ENCODE results near the gene SMG5. TPM values are rescaled to one million over a fixed set of nuclear protein-coding genes. Genes with fewer than 3 reads are reported as not detected.
A peak's percentile ranks its signal among the peaks of the same experiment; 100 is the strongest.

The SMG5 gene
- total RNA-seq, 1 experiment from 2014 or later, result 126 TPM

DNA sequence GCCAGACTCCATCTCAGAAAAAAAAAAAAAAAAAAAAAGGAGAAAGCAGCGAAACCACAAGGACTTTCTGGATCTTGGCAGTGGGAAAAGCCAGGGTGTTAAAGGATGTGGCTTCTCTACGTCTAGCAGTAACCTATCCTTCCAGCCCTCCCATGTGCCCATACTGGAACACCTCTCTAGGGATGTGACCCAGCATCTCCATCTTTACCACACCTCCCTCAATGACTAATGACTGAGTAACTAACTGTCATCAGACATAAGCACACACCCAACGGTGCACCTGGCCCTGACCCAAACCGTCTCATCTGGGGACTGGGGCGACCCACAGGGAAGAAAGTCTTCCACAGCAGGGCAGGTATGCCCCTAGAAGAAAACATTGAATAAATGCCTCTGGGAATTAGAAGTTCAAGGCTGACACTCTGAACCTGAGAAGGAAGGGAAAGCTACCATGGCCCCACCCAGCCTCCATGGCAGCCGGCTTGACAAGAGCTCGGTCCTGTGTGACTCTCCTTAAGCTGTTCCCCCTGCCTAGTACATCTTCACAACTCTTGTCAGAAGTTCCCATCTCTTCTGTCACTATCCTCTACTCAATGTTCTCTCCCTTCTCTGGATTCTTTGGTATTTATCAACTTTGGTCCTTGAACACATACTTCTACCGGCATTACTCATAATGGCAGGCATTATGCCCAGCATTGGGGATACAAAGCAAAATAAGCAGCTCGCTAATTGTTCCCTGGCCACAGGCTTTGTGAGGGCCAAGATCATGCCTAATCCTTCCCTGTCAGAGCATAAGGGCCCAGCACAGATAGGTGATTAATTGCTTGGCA, 20.0 kb downstream of the SMG5 start:
- H3F3A ChIP-seq (ENCODE audit: low read length, unreplicated experiment), result peaks cover 12% of the 10 kb centered on the region
- peak overlapping the region; percentile 39 for H3K9ac ChIP-seq (ENCODE audit: low read length)
- intact Hi-C loops (cut with micrococcal nuclease), result loop anchor here (1.0 kb wide), 1 partner anchor 20 kb away; the partner anchor contains the start of gene SMG5
- peak; percentile 85 for ATAC-seq
- no TSS peak for BruUV-seq (replicated peaks)
- peak overlapping the region; percentile 16; the same call in 1 of the 2 replicates for H3K4me3 ChIP-seq (ENCODE audit: low read length)
- POLR2A ChIA-PET (ENCODE audit: unreplicated experiment), result interaction anchor here (1.0 kb wide), 1 partner anchor 20 kb away, joined by 3 read pairs; the partner anchor contains the start of gene SMG5
- H3K4me1 ChIP-seq (ENCODE audit: insufficient read depth, low read length), result peaks cover 25% of the 10 kb centered on the region
- peak overlapping the region; percentile 74 for H3K4me2 ChIP-seq (ENCODE audit: low read length)
- no peaks in the 10 kb centered on the region for H3K9me3 ChIP-seq (ENCODE audit: low read length)
- peak overlapping the region; percentile 91 for H3K27ac ChIP-seq (ENCODE audit: low read length)
- H3K27me3 ChIP-seq (ENCODE audit: low read length), result no peaks in the 10 kb centered on the region
- H3K9me2 ChIP-seq (replicated peaks; ENCODE audit: low read length), result no peaks in the 10 kb centered on the region
- TF ChIP-seq, protein P1, sequence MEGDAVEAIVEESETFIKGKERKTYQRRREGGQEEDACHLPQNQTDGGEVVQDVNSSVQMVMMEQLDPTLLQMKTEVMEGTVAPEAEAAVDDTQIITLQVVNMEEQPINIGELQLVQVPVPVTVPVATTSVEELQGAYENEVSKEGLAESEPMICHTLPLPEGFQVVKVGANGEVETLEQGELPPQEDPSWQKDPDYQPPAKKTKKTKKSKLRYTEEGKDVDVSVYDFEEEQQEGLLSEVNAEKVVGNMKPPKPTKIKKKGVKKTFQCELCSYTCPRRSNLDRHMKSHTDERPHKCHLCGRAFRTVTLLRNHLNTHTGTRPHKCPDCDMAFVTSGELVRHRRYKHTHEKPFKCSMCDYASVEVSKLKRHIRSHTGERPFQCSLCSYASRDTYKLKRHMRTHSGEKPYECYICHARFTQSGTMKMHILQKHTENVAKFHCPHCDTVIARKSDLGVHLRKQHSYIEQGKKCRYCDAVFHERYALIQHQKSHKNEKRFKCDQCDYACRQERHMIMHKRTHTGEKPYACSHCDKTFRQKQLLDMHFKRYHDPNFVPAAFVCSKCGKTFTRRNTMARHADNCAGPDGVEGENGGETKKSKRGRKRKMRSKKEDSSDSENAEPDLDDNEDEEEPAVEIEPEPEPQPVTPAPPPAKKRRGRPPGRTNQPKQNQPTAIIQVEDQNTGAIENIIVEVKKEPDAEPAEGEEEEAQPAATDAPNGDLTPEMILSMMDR (conservative IDR thresholded peaks at IDR 0.05; ENCODE audit: low read depth, low read length), result no peak
- TF ChIP-seq EZH2phosphoT487 (IDR thresholded peaks at IDR 0.05; ENCODE audit: borderline replicate concordance, low read length), result no peak
- TF ChIP-seq EZH2 (IDR thresholded peaks at IDR 0.05; ENCODE audit: low read length, unreplicated experiment), result no peak
- peak; percentile 98 for DNase-seq
- H4K20me1 ChIP-seq (ENCODE audit: low read length), result 0 out of 2 replicates have a peak, but pooled peaks cover 4% of the 10 kb centered on the region
- peaks cover 3% of the 10 kb centered on the region; the same call in 1 of the 2 replicates for H3K79me2 ChIP-seq (ENCODE audit: low read length)
- no peak overlapping the region for H2AFZ ChIP-seq (ENCODE audit: low read length)
- CTCF ChIA-PET, result no interaction called here
- H3K36me3 ChIP-seq (ENCODE audit: low read depth, low read length), result peaks cover 77% of the 10 kb centered on the region

DNA sequence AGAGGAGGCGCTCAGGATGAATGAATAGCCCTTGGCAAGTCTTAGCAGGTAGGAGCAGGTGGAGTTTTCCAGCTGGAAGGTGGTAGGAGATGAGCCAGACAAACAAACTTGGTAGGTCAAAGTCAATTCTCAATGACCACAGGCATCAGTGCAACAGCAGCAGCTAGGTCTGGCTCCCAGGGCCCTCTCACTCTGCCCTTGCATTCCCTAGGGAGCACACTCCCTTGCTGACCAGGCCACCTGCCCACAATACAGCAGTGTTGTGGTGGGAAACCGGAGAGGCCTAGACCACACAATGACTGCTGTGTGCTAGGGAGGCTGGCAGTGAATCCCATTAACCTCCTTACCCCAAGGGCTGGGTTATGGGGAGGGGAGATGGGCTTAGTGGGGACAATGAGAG, 21.7 kb downstream of the SMG5 start:
- intact Hi-C loops (cut with micrococcal nuclease), result no loop called here
- TF ChIP-seq, protein P1 (conservative IDR thresholded peaks at IDR 0.05; ENCODE audit: low read depth, low read length), result no peak
- TF ChIP-seq EZH2 (IDR thresholded peaks at IDR 0.05; ENCODE audit: low read length, unreplicated experiment) (no peak), EZH2phosphoT487 (IDR thresholded peaks at IDR 0.05; ENCODE audit: borderline replicate concordance, low read length) (no peak)
- no peak overlapping the region for H3K27ac ChIP-seq (ENCODE audit: low read length)
- H3K4me1 ChIP-seq (ENCODE audit: insufficient read depth, low read length), result peaks cover 25% of the 10 kb centered on the region
- H3K4me3 ChIP-seq (ENCODE audit: low read length), result no peak overlapping the region
- CTCF ChIA-PET, result no interaction called here
- POLR2A ChIA-PET (ENCODE audit: unreplicated experiment), result no interaction called here
- H4K20me1 ChIP-seq (ENCODE audit: low read length), result 0 out of 2 replicates have a peak, but pooled peaks cover 4% of the 10 kb centered on the region
- no TSS peak for BruUV-seq (replicated peaks)
- DNase-seq (no peak), ATAC-seq (no peak)
- peaks cover 3% of the 10 kb centered on the region; the same call in 1 of the 2 replicates for H3K79me2 ChIP-seq (ENCODE audit: low read length)
- no peak overlapping the region for H2AFZ ChIP-seq (ENCODE audit: low read length)
- no peaks in the 10 kb centered on the region for H3K9me3 ChIP-seq (ENCODE audit: low read length)
- no peaks in the 10 kb centered on the region for H3K9me2 ChIP-seq (replicated peaks; ENCODE audit: low read length)
- H3K9ac ChIP-seq (ENCODE audit: low read length), result no peak overlapping the region
- peaks cover 74% of the 10 kb centered on the region for H3K36me3 ChIP-seq (ENCODE audit: low read depth, low read length)
- H3K4me2 ChIP-seq (ENCODE audit: low read length), result no peak overlapping the region
- H3F3A ChIP-seq (ENCODE audit: low read length, unreplicated experiment), result peaks cover 9% of the 10 kb centered on the region
- no peaks in the 10 kb centered on the region for H3K27me3 ChIP-seq (ENCODE audit: low read length)

DNA sequence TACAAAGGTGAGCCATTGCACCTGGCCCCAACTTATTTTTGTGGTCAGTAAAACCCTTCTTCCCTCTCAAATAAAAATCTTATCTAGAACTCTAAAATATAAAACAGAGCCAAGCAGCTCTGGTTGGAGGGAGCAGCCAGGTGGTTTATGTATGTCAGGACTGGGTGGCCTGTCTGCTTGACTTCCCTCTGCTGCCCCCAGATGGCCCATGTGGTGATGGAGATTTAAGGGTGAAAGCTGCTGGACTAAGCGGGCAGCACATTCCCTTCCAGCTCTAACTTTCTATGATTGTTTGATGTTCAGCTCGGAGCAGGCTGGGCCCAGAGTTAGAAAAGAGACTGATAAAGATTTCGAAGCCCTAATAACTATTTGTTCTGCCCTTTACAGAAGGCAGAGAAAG, 22.8 kb downstream of the SMG5 start:
- no peaks in the 10 kb centered on the region for H3K9me3 ChIP-seq (ENCODE audit: low read length)
- DNase-seq (no peak), ATAC-seq (no peak)
- H3K36me3 ChIP-seq (ENCODE audit: low read depth, low read length), result peaks cover 68% of the 10 kb centered on the region
- no peaks in the 10 kb centered on the region for H3K27me3 ChIP-seq (ENCODE audit: low read length)
- H3K9me2 ChIP-seq (replicated peaks; ENCODE audit: low read length), result no peaks in the 10 kb centered on the region
- intact Hi-C loops (cut with micrococcal nuclease), result no loop called here
- BruUV-seq (replicated peaks), result no TSS peak
- H3F3A ChIP-seq (ENCODE audit: low read length, unreplicated experiment), result peaks cover 9% of the 10 kb centered on the region
- no peak overlapping the region for H3K27ac ChIP-seq (ENCODE audit: low read length)
- no peak overlapping the region for H2AFZ ChIP-seq (ENCODE audit: low read length)
- H3K4me1 ChIP-seq (ENCODE audit: insufficient read depth, low read length), result peaks cover 25% of the 10 kb centered on the region
- ChIA-PET CTCF (no interaction called here), POLR2A (ENCODE audit: unreplicated experiment) (no interaction called here)
- H3K79me2 ChIP-seq (ENCODE audit: low read length), result peaks cover 3% of the 10 kb centered on the region; the same call in 1 of the 2 replicates
- H3K4me2 ChIP-seq (ENCODE audit: low read length), result no peak overlapping the region
- 0 out of 2 replicates have a peak, but pooled peaks cover 4% of the 10 kb centered on the region for H4K20me1 ChIP-seq (ENCODE audit: low read length)
- no peak for TF ChIP-seq EZH2phosphoT487 (IDR thresholded peaks at IDR 0.05; ENCODE audit: borderline replicate concordance, low read length)
- TF ChIP-seq, protein P1 (conservative IDR thresholded peaks at IDR 0.05; ENCODE audit: low read depth, low read length), result peak; percentile 40; the same call in 1 of the 2 replicates
- H3K4me3 ChIP-seq (ENCODE audit: low read length), result no peak overlapping the region
- H3K9ac ChIP-seq (ENCODE audit: low read length), result no peak overlapping the region
